Loucy (cell line): ENCODE measurements around the gene SOST.

ENCODE experiments used
- H2AFZ ChIP-seq: fragments of 200-600 bp; sonication (generic); 2 replicates; pipeline ENCODE4 v1.6.0; 2016; ENCODE audit warnings: antibody characterized with exemption, mild to moderate bottlenecking, low read length, moderate library complexity
- H3F3A ChIP-seq: fragments of 200-600 bp; 2 replicates; pipeline ENCODE4 v1.6.0; 2016; ENCODE audit warnings: antibody characterized with exemption, low read depth, mild to moderate bottlenecking
- H3K27me3 ChIP-seq: fragments of 200-600 bp; sonication (generic); 2 replicates; pipeline ENCODE4 v1.6.1; 2014; ENCODE audit warnings: low read length, mild to moderate bottlenecking; ENCODE audit not compliant: insufficient read depth, poor library complexity, severe bottlenecking
- H3K36me3 ChIP-seq: fragments of 200-600 bp; sonication (generic); 2 replicates; pipeline ENCODE4 v1.6.1; 2016; ENCODE audit warnings: low read length; ENCODE audit not compliant: insufficient read depth
- H3K4me1 ChIP-seq: fragments of 200-600 bp; sonication (generic); 2 replicates; pipeline ENCODE4 v1.5.1; 2014; ENCODE audit warnings: low read length, mild to moderate bottlenecking; ENCODE audit not compliant: insufficient read depth, poor library complexity, severe bottlenecking
- H3K4me2 ChIP-seq: fragments of 200-600 bp; sonication (generic); 2 replicates; pipeline ENCODE4 v1.6.0; 2014; ENCODE audit warnings: antibody characterized with exemption, low read length, low read depth, mild to moderate bottlenecking; ENCODE audit not compliant: poor library complexity, severe bottlenecking
- H3K4me3 ChIP-seq: fragments of 200-600 bp; sonication (generic); 2 replicates; pipeline ENCODE4 v1.5.1; 2014; ENCODE audit warnings: low read length, mild to moderate bottlenecking, mixed read lengths; ENCODE audit not compliant: poor library complexity, severe bottlenecking
- H3K79me2 ChIP-seq: fragments of 200-600 bp; sonication (generic); 2 replicates; pipeline ENCODE4 v1.6.1; 2014; ENCODE audit warnings: low read length; ENCODE audit not compliant: insufficient read depth
- H3K9ac ChIP-seq: fragments of 200-600 bp; sonication (generic); 2 replicates; pipeline ENCODE4 v1.6.0; 2014; ENCODE audit warnings: mild to moderate bottlenecking, low read depth, low read length, moderate library complexity; ENCODE audit not compliant: poor library complexity, severe bottlenecking
- H3K9me2 ChIP-seq: fragments of 200-600 bp; sonication (generic); replicated peaks from 2 replicates; pipeline ENCODE4 v1.6.1; 2016; ENCODE audit warnings: low read depth, low read length, mixed read lengths
- H3K9me3 ChIP-seq: fragments of 200-600 bp; sonication (generic); 2 replicates; pipeline ENCODE4 v1.6.1; 2014; ENCODE audit warnings: mild to moderate bottlenecking, antibody characterized with exemption, low read length, low read depth; ENCODE audit not compliant: insufficient read depth
- H4K20me1 ChIP-seq: fragments of 200-600 bp; sonication (generic); 2 replicates; pipeline ENCODE4 v1.6.0; 2014; ENCODE audit warnings: antibody characterized with exemption, low read length, mild to moderate bottlenecking; ENCODE audit not compliant: insufficient read depth, poor library complexity, severe bottlenecking
- EZH2phosphoT487 ChIP-seq: fragments of 200-600 bp; IDR thresholded peaks from 2 replicates; pipeline ENCODE4 v1.6.1; 2018; ENCODE audit warnings: antibody characterized with exemption, mild to moderate bottlenecking, moderate library complexity, borderline replicate concordance
- TF ChIP-seq, protein P1 (sequence below): fragments of 200-600 bp; sonication (generic); conservative IDR thresholded peaks from 2 replicates; pipeline ENCODE4 v1.5.1; 2014; ENCODE audit warnings: mild to moderate bottlenecking, antibody characterized with exemption, low read length

SOST gene

DNA sequence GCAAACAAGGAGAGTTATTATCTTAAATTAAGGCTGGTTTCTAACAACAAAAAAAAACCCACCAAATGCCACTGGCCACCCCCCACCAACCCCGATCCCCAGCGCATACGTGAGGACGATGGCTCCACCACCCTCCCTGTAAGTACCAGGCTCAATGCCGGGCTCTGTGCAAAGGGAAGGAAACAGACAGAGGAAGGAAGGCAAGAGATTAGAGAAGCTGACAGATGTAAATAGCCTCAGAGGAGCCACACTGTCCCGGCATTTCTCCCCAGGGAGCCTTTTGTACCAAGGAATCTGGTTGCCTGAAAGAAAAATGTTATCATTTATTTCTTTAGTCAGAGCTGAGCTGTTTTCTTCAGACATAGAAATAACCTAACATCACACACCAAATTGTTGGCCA is 13.1 kb downstream of the SOST start:
- Histone ChIP-seq H4K20me1 (no peaks in the 10 kb centered on the region), H3K9ac (no peak overlapping the region), H3K9me2 (no peaks in the 10 kb centered on the region), H3F3A (no peaks in the 10 kb centered on the region), H3K36me3 (no peaks in the 10 kb centered on the region), H3K27me3 (no peaks in the 10 kb centered on the region), H2AFZ (no peak overlapping the region), H3K4me3 (no peak overlapping the region), H3K4me1 (no peaks in the 10 kb centered on the region), H3K9me3 (no peaks in the 10 kb centered on the region), H3K79me2 (no peaks in the 10 kb centered on the region), H3K4me2 (no peak overlapping the region)
- no peak for TF ChIP-seq EZH2phosphoT487
- TF ChIP-seq, protein P1, sequence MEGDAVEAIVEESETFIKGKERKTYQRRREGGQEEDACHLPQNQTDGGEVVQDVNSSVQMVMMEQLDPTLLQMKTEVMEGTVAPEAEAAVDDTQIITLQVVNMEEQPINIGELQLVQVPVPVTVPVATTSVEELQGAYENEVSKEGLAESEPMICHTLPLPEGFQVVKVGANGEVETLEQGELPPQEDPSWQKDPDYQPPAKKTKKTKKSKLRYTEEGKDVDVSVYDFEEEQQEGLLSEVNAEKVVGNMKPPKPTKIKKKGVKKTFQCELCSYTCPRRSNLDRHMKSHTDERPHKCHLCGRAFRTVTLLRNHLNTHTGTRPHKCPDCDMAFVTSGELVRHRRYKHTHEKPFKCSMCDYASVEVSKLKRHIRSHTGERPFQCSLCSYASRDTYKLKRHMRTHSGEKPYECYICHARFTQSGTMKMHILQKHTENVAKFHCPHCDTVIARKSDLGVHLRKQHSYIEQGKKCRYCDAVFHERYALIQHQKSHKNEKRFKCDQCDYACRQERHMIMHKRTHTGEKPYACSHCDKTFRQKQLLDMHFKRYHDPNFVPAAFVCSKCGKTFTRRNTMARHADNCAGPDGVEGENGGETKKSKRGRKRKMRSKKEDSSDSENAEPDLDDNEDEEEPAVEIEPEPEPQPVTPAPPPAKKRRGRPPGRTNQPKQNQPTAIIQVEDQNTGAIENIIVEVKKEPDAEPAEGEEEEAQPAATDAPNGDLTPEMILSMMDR = no peak

- no peak overlapping the region for H2AFZ ChIP-seq
- TF ChIP-seq EZH2phosphoT487 = no peak
- TF ChIP-seq, protein P1 = no peak
- H3K9me3 ChIP-seq = no peaks in the 10 kb centered on the region
- H3K27me3 ChIP-seq = peaks cover 5% of the 10 kb centered on the region
- no peaks in the 10 kb centered on the region for H4K20me1 ChIP-seq
- H3K4me3 ChIP-seq = no peak overlapping the region
- H3K79me2 ChIP-seq = no peaks in the 10 kb centered on the region
- H3K4me2 ChIP-seq = no peak overlapping the region
- no peaks in the 10 kb centered on the region for H3K4me1 ChIP-seq
- no peak overlapping the region for H3K9ac ChIP-seq
- no peaks in the 10 kb centered on the region for H3K9me2 ChIP-seq
- H3F3A ChIP-seq = no peaks in the 10 kb centered on the region
- no peaks in the 10 kb centered on the region for H3K36me3 ChIP-seq
Measured at GRCh38 chr17:43741636-43742035, 17.0 kb downstream of the SOST start.

- no peak overlapping the region for H3K9ac ChIP-seq
- no peak overlapping the region for H3K4me2 ChIP-seq
- H3K4me1 ChIP-seq = no peaks in the 10 kb centered on the region
- no peaks in the 10 kb centered on the region for H3K9me2 ChIP-seq
- TF ChIP-seq, protein P1 = no peak
- TF ChIP-seq EZH2phosphoT487 = no peak
- H3K36me3 ChIP-seq = no peaks in the 10 kb centered on the region
- no peak overlapping the region for H3K4me3 ChIP-seq
- no peaks in the 10 kb centered on the region for H3K9me3 ChIP-seq
- H2AFZ ChIP-seq = no peak overlapping the region
- H4K20me1 ChIP-seq = no peaks in the 10 kb centered on the region
- no peaks in the 10 kb centered on the region for H3K79me2 ChIP-seq
- H3F3A ChIP-seq = no peaks in the 10 kb centered on the region
- peaks cover 5% of the 10 kb centered on the region for H3K27me3 ChIP-seq
Measured at GRCh38 chr17:43740541-43740940, 18.1 kb downstream of the SOST start.
